AG08395 (cell line): ENCODE results near the gene PACSIN1.

Source experiments
- DNase-seq: peaks from one replicate; pipeline ENCODE4 v3.0.0; 2012; ENCODE audit warnings: mixed read lengths, low spot score

The PACSIN1 gene, protein sequence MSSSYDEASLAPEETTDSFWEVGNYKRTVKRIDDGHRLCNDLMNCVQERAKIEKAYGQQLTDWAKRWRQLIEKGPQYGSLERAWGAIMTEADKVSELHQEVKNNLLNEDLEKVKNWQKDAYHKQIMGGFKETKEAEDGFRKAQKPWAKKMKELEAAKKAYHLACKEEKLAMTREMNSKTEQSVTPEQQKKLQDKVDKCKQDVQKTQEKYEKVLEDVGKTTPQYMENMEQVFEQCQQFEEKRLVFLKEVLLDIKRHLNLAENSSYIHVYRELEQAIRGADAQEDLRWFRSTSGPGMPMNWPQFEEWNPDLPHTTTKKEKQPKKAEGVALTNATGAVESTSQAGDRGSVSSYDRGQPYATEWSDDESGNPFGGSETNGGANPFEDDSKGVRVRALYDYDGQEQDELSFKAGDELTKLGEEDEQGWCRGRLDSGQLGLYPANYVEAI

DNA sequence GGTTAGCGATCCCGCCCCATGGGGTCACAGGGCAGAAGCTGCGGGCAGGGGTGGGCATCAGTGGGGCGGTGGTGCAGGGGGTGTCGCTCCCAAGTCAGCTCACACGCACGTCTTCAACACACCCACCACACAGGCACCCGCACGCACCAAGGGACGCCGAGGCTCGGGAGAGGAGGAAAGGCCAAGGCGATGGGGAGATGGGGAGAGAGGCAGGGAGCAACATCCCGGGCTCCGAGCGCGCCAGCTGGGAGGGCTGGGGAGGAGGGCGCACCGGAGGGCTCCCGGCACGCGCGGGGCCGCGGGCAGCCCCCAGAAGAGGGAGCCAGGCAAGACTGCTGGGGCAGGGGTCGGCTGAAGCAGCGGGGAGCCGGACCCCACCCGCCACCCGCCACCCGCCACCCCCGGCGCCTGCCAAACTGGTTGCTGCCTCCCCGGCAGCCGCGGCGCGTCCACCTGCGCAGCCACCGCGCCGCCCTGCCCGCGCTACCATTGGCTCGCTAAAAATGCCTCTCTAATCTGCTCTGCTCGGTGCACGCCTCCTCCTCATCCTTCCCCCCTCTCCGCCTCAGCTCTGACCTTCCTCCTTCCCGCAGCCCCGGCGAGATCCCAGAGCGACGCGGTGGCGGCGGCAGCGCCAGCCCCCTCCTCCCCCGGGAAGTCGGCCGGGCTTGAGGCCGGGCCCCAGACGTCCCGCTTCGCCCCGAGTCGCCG is at the start of gene PACSIN1:
Gene PACSIN1 (plus strand): TSS at position 546 of the 711 bp plus-strand sequence. CDS start 60,230 bp downstream, outside the sequence.
- DNase-seq, result no peak

DNA sequence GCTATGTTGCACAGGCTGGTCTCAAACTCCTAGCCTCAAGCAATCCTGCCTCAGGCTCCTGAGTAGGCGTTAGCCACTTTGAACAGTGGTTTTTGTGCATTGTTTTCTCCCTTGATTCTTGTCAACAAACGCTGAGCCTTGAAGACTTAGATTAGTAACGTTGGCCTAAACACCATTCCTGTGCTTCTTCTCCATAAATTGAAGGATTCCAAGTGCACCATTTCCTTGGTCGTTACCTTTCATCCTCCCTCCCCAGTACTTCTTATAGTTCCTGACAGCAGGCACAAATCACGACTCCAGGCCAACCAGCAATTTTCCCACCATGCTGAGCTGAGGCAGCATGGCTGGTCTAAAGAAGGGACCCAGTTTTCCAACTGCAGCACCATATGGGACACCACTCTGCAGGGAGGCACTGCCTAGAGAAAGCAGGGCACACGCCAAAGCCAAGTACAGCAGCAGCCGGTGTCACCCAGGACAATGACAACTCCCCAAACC is 49.0 kb upstream of the PACSIN1 start:
- DNase-seq, result no peak

DNA sequence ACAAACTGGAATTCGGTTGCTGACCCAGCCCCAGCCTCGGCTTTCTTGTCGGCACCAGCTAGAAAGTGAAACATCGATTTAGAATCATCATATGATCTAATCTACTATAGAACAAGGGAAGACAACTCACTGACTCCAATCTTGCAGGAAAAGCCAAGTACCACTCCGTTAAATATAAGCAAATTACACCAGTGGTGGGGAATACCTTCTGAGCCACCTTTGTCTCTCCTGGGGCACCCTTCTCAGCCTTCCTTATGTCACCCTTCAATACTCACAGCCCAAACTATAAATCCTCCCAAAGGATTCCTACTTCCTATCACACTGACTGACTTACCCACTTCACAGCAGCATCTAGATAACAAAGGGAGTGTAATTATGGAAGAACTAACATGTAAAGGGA is 47.5 kb upstream of the PACSIN1 start:
- no peak for DNase-seq

DNA sequence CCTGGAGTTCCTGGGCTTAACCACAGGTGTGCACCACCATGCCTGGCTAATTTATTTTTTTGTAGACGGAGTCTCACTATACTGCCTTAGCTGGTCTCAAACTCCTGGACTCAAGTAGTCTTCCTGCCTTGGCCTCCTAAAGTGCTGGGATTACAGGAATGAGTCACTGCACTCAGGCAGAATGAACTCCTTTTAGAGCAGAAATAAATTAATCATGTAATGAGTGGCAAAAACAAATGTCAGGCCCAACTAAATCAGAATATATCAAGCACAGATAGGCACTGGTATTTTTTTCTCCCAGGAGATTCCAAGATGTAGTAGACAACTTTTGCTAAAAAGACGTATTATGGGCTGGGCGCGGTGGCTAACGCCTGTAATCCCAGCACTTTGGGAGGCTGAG is 42.6 kb upstream of the PACSIN1 start:
- DNase-seq, result no peak

GRCh38 chr6:34424200-34425131 is 41.4 kb upstream of the PACSIN1 start:
- DNase-seq, result no peak

DNA sequence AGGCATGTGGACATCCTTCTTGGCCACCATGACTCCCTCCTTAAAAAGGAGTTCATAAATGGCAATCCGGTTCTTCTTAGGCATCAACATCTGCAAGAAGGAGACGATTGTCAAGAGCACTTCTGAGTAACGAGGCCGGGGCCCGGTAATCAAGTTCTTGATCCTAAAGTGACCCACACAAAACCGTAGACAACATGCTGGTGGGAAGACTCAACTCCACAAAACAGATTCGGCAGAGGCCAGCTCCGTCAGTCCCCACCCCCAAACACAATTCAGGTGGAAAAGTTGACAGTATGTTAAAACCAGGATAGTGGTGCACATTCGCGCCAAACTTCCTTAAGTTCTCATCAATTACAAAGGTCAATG is 40.8 kb upstream of the PACSIN1 start:
- DNase-seq, result no peak

DNA sequence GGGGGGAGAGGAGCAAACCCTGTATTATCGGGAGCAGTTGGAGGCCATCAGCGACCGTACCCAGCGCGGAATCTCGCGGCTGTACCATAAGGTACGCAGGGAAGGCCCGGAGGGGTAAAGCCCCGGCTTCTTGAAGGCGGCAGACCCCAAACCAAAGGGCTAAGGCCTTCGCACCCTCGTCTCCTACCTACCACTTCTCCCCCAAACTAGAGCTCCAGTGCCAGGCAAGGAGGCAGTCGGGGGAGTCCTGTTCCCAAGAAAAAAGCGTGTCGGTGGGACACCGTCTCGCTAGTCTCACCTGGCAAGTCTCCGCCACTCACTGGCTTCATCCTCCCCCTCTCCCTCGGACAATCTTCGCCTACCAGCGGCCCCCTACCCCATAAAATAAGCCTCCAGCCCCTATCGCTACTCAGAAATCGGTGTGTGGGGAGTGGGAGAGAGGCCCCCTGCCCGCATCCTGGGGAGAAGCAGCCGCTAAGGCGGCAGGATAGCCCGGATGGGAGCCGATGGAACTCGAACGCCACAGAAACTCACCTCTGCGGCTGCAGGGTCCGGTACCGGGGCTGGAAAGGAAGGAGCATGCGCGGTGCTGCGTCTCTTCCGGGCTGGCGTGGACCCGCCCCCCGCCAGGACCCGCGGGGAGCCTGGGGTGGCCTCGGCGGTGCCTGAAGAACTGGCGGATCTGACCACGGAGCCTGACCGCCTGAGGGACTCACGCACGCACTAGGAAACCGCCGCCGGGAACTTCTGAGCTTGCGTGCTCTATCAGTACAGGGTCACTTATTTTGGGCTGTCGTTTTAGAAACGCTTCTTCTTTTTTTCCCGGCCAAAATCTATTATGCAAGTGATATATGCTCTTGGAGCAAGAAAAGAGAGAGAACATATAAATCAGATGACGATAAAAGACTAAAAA is 40.1 kb upstream of the PACSIN1 start, which contains the start of gene RPS10:
Gene RPS10 (minus strand): TSS at position 572 of the 913 bp plus-strand sequence. CDS start 848 bp downstream, outside the sequence.
- DNase-seq, result peak; percentile 100

DNA sequence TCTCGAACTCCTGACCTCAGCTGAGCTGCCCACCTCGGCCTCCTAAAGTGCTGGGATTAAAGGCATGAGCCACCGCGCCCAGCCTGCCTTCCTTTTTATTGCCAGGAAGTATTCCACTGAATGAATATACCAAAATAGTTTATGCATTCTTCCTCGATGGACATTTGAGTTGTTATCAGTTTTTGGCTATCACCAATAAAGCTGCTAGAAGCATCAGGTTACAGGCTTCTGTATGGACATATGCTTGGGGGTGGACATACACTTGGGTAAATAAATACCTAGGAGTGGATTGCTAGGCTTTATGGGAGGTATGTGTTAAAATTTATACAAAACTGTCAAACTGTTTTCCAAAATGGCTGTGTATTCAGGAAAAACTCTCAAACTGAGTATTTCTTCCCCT is 30.0 kb upstream of the PACSIN1 start:
- DNase-seq, result no peak

DNA sequence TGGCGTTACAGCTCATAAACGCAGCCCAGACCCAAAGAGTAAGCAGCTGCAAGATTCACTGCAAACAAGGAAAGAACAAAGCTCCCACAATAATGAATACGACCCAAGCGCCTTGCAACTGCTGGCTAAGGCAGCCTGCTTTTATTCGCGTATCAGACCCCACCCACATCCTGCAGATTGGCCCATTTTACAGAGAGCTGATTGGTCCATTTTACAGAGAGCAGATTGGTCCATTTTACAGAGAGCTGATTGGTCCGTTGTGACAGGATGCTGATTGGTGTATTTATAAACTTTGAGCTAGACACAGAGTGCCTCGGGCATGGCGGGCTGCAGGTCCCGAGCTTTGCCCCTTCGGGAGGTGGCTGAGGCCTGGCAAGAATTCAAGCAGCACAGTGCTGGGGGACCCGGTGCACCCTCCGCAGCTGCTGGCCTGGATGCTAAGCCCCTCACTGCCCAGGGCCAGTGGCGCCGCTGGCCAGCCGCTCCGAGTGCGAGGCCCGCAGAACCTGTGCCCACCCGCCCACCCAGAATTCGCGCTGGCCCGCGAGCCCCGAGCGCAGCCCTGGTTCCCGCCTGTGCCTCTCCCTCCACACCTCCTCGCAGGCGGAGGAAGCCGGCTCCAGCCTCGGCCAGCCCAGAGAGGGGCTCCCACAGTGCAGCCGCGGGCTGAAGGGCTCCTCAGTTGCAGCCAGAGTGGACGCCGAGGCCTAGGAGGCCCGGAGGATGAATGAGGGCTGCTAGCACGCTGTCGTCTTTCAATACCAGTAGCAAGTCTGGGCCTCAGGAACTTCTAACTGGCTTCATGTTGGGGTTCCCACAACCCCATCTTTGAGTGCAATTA is 28.9 kb upstream of the PACSIN1 start:
- DNase-seq, result no peak

GRCh38 chr6:34437644-34437970 is 28.3 kb upstream of the PACSIN1 start:
- no peak for DNase-seq

GRCh38 chr6:34438705-34439104 is 27.2 kb upstream of the PACSIN1 start:
- DNase-seq, result no peak

- DNase-seq, result no peak
Measured at GRCh38 chr6:34439442-34439841, 26.4 kb upstream of the PACSIN1 start.

DNA sequence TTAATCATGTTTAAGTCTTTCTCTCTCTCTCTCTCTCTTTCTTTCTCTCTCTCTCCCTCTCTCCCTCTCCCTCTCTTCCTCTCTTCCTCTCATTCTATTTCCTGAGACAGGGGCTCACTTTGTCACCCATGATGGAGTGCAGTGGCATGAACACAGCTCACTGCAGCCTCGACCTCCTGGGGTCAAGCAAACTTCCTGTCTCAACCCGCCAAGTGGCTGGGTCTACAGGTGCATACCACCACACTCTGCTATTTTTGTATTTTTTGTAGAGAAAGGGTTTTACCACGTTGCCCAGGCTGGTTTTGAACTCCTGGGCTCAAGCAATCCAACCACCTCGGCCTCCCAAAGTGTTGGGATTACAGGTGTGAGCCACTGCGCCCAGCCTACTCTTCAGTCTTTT is 24.4 kb upstream of the PACSIN1 start:
- DNase-seq, result no peak

- no peak for DNase-seq
Measured at GRCh38 chr6:34445313-34445860, 20.5 kb upstream of the PACSIN1 start.

DNA sequence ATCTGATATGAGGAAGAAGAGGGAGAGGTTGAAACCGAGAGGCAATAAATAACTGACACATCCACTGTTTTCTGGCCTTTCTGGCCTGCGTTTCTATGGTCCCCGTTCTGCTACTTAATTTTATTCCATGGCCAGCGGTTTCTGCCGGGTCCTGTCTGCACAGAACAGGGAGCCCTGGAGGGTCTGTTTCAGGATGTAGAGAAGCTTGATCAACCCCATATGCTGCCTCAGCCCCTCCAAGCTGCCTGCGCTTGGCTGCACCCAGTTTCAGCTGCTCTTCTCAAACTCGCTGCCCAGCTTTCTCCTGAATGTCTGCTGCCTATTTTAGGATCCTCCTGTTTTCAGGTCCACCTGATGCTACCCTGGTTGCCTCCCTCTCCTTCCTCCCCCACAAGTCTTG is 18.5 kb upstream of the PACSIN1 start:
- no peak for DNase-seq

- DNase-seq, result no peak
Measured at GRCh38 chr6:34447910-34448309, 18.0 kb upstream of the PACSIN1 start.

GRCh38 chr6:34451192-34451591 is 14.7 kb upstream of the PACSIN1 start:
- DNase-seq, result no peak

DNA sequence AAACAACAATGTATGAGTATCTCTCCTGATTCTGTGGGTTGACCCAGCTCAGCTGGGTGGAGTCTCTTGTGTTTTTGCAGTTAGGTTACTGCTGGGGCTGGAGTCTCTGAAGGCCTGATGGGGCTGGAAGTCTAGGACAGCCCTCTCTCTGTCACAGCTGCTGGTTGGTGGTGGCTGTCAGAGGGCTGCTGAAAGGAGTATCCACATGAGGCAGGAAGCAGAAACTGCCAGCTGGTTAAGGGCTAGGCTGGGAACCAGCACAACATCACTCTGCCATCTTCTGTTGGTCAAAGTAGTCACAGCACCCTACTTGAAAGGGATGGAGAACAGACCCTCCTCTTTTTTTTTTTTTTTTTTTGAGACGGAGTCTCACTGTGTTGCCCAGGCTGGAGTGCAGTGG is 10.0 kb upstream of the PACSIN1 start:
- no peak for DNase-seq

DNA sequence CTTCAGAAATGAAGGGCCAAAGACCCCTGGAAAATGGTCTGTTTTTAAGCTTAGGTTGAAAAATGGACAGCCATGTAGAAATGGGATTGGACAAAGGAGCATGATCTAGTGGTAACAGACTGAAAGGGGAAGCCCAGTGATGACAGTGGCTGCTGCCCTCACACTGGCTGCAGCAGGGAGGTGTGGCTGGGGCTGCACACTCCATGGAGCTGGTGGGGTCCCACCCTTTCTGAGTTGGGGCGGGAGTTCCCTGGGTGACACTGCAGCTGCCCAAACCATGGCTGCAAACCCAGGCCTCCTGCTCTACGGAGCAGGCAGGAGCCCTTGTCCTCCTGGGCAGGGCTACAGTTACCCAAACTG is 8.5 kb upstream of the PACSIN1 start:
- DNase-seq, result no peak
